Measurements from ENCODE around the gene SMYD1.

Gene SMYD1

GRCh38 chr2:88097192-88097591 lies 29.6 kb downstream of the SMYD1 start (continued):
- TF ChIP-seq CSDC2 (CRISPR knock-in tag; IDR thresholded peaks at IDR 0.05) = no peak

GRCh38 chr2:88097891-88098557 lies 30.4 kb downstream of the SMYD1 start:
- no peak for ATAC-seq
- TF ChIP-seq TOX (CRISPR knock-in tag; IDR thresholded peaks at IDR 0.05; ENCODE audit: borderline replicate concordance) (no peak), CSRNP3 (CRISPR knock-in tag; IDR thresholded peaks at IDR 0.05) (no peak), ZFP30 (CRISPR knock-in tag; IDR thresholded peaks at IDR 0.05) (no peak), ZNF565 (CRISPR knock-in tag; conservative IDR thresholded peaks at IDR 0.05; ENCODE audit: low read depth) (no peak), ISL1 (CRISPR knock-in tag; IDR thresholded peaks at IDR 0.05) (no peak), ZFP3 (CRISPR knock-in tag; IDR thresholded peaks at IDR 0.05) (no peak), TCF4 (CRISPR knock-in tag; IDR thresholded peaks at IDR 0.05; ENCODE audit: borderline replicate concordance) (no peak), ZC3H10 (CRISPR knock-in tag; IDR thresholded peaks at IDR 0.05) (no peak), CREB5 (CRISPR knock-in tag; IDR thresholded peaks at IDR 0.05; ENCODE audit: low read depth) (no peak), CSDC2 (CRISPR knock-in tag; IDR thresholded peaks at IDR 0.05) (no peak), ARNTL (CRISPR knock-in tag; IDR thresholded peaks at IDR 0.05; ENCODE audit: borderline replicate concordance, low read depth) (no peak), RARB (CRISPR knock-in tag; IDR thresholded peaks at IDR 0.05) (no peak)

GRCh38 chr2:88098558-88098900 lies 30.9 kb downstream of the SMYD1 start:
- TF ChIP-seq OSR1 (CRISPR knock-in tag; IDR thresholded peaks at IDR 0.05) = no peak
- no peak for TF ChIP-seq CREB5 (CRISPR knock-in tag; IDR thresholded peaks at IDR 0.05; ENCODE audit: low read depth)
- no peak for TF ChIP-seq ESRRG (CRISPR knock-in tag; IDR thresholded peaks at IDR 0.05)
- no peak for TF ChIP-seq ZFP30 (CRISPR knock-in tag; IDR thresholded peaks at IDR 0.05)
- TF ChIP-seq ZNF8 (CRISPR knock-in tag; IDR thresholded peaks at IDR 0.05) = no peak
- TF ChIP-seq CSDC2 (CRISPR knock-in tag; IDR thresholded peaks at IDR 0.05) = no peak
- no peak for TF ChIP-seq PATZ1 (CRISPR knock-in tag; IDR thresholded peaks at IDR 0.05; ENCODE audit: borderline replicate concordance)
- TF ChIP-seq ZFP3 (CRISPR knock-in tag; IDR thresholded peaks at IDR 0.05) = no peak
- no peak for TF ChIP-seq TOX (CRISPR knock-in tag; IDR thresholded peaks at IDR 0.05; ENCODE audit: borderline replicate concordance)

GRCh38 chr2:88099798-88100488 lies 32.3 kb downstream of the SMYD1 start:
- no peak for ATAC-seq
- TF ChIP-seq ISL1 (CRISPR knock-in tag; IDR thresholded peaks at IDR 0.05) = peak; percentile 37
- no peak for TF ChIP-seq OSR1 (CRISPR knock-in tag; IDR thresholded peaks at IDR 0.05)

More at GRCh38 chr2:88098558-88098900, 30.9 kb downstream of the SMYD1 start:
- ATAC-seq = no peak

GRCh38 chr2:88100489-88100858 lies 32.8 kb downstream of the SMYD1 start:
- ATAC-seq = no peak
- TF ChIP-seq ISL1 (CRISPR knock-in tag; IDR thresholded peaks at IDR 0.05) (no peak; the same call in 1 of the 2 replicates), CSRNP3 (CRISPR knock-in tag; IDR thresholded peaks at IDR 0.05) (no peak), ZC3H10 (CRISPR knock-in tag; IDR thresholded peaks at IDR 0.05) (no peak), ZFP30 (CRISPR knock-in tag; IDR thresholded peaks at IDR 0.05) (no peak), TSHZ2 (CRISPR knock-in tag; IDR thresholded peaks at IDR 0.05) (no peak), ZNF70 (CRISPR knock-in tag; IDR thresholded peaks at IDR 0.05) (no peak), TCF4 (CRISPR knock-in tag; IDR thresholded peaks at IDR 0.05; ENCODE audit: borderline replicate concordance) (no peak), ARNTL (CRISPR knock-in tag; IDR thresholded peaks at IDR 0.05; ENCODE audit: borderline replicate concordance, low read depth) (no peak), POU6F1 (CRISPR knock-in tag; IDR thresholded peaks at IDR 0.05; ENCODE audit: borderline replicate concordance, low read depth) (no peak), BACH2 (CRISPR knock-in tag; IDR thresholded peaks at IDR 0.05; ENCODE audit: borderline replicate concordance) (no peak), ZFP3 (CRISPR knock-in tag; IDR thresholded peaks at IDR 0.05) (no peak)

All from SK-N-SH treated with all-trans-retinoic acid at 6 μM for 48 hours (cell line).